ENCODE measurements around the gene CLPX. TPM values are rescaled to one million over a fixed set of nuclear protein-coding genes. Genes with fewer than 3 reads are reported as not detected.

The CLPX gene
- total RNA-seq, 1 donor from 2014 or later = 72.6 TPM

- H2AFZ ChIP-seq (replicated peaks) = no peak overlapping the region
- H3K9me3 Mint-ChIP-seq = no peaks in the 10 kb centered on the region
Observed at GRCh38 chr15:65174509-65174908, 10.6 kb downstream of the CLPX start.

GRCh38 chr15:65172531-65172930 is 12.6 kb downstream of the CLPX start:
- H3K9ac ChIP-seq = no peak overlapping the region
- no peak overlapping the region for H2AFZ ChIP-seq (replicated peaks)
- no peaks in the 10 kb centered on the region for H3K4me1 ChIP-seq
- H3K27me3 Mint-ChIP-seq (ENCODE audit: insufficient read depth, low read depth) = no peaks in the 10 kb centered on the region
- H3K9me3 Mint-ChIP-seq = no peaks in the 10 kb centered on the region
- no peaks in the 10 kb centered on the region for H3K9me3 ChIP-seq (ENCODE audit: low read depth)
- no peaks in the 10 kb centered on the region for H3K4me1 Mint-ChIP-seq
- no peak overlapping the region for H3K27ac ChIP-seq
- H3K27me3 ChIP-seq = no peaks in the 10 kb centered on the region
- H3K36me3 Mint-ChIP-seq = peaks cover 15% of the 10 kb centered on the region
- H3K4me3 Mint-ChIP-seq = no peak overlapping the region
- no peaks in the 10 kb centered on the region for H3K79me2 ChIP-seq (ENCODE audit: low read depth)
- no peak overlapping the region for H3K27ac Mint-ChIP-seq
- no peak overlapping the region for H3K4me2 ChIP-seq
- no peaks in the 10 kb centered on the region for H4K20me1 ChIP-seq (ENCODE audit: low read depth)
- TF ChIP-seq CTCF (IDR thresholded peaks at IDR 0.05) (no peak), EZH2phosphoT487 (IDR thresholded peaks at IDR 0.05) (no peak), EZH2 (IDR thresholded peaks at IDR 0.05) (no peak)
- no peak overlapping the region for H3K4me3 ChIP-seq
- H3K36me3 ChIP-seq = no peaks in the 10 kb centered on the region
- no peaks in the 10 kb centered on the region for H3F3A ChIP-seq (ENCODE audit: low read depth)
- no peak for DNase-seq (ENCODE audit: low spot score)

More at GRCh38 chr15:65174509-65174908, 10.6 kb downstream of the CLPX start:
- Histone ChIP-seq H3K27me3 (no peaks in the 10 kb centered on the region), H3K36me3 (peaks cover 4% of the 10 kb centered on the region), H3K4me3 (no peak overlapping the region), H3F3A (ENCODE audit: low read depth) (no peaks in the 10 kb centered on the region), H3K9me3 (ENCODE audit: low read depth) (no peaks in the 10 kb centered on the region), H3K9ac (no peak overlapping the region), H4K20me1 (ENCODE audit: low read depth) (no peaks in the 10 kb centered on the region), H3K4me2 (no peak overlapping the region), H3K79me2 (ENCODE audit: low read depth) (peaks cover 4% of the 10 kb centered on the region), H3K4me1 (no peaks in the 10 kb centered on the region), H3K27ac (no peak overlapping the region)
- H3K4me1 Mint-ChIP-seq = no peaks in the 10 kb centered on the region
- no peak for DNase-seq (ENCODE audit: low spot score)
- no peak for TF ChIP-seq EZH2 (IDR thresholded peaks at IDR 0.05)
- no peak for TF ChIP-seq CTCF (IDR thresholded peaks at IDR 0.05)
- TF ChIP-seq EZH2phosphoT487 (IDR thresholded peaks at IDR 0.05) = no peak
- H3K27ac Mint-ChIP-seq = no peak overlapping the region
- no peak overlapping the region for H3K4me3 Mint-ChIP-seq
- peaks cover 18% of the 10 kb centered on the region for H3K36me3 Mint-ChIP-seq
- H3K27me3 Mint-ChIP-seq (ENCODE audit: insufficient read depth, low read depth) = no peaks in the 10 kb centered on the region

- Histone ChIP-seq H3K27me3 (no peaks in the 10 kb centered on the region), H3K27ac (no peak overlapping the region), H3K9ac (no peak overlapping the region), H3K36me3 (no peaks in the 10 kb centered on the region), H4K20me1 (ENCODE audit: low read depth) (no peaks in the 10 kb centered on the region), H3K4me1 (no peaks in the 10 kb centered on the region), H3K79me2 (ENCODE audit: low read depth) (no peaks in the 10 kb centered on the region), H3K9me3 (ENCODE audit: low read depth) (no peaks in the 10 kb centered on the region), H3F3A (ENCODE audit: low read depth) (peaks cover 3% of the 10 kb centered on the region), H3K4me3 (no peak overlapping the region), H2AFZ (replicated peaks) (no peak overlapping the region), H3K4me2 (no peak overlapping the region)
- Mint-ChIP-seq H3K27me3 (ENCODE audit: insufficient read depth, low read depth) (no peaks in the 10 kb centered on the region), H3K9me3 (no peaks in the 10 kb centered on the region), H3K4me1 (no peaks in the 10 kb centered on the region), H3K27ac (no peak overlapping the region), H3K36me3 (peaks cover 17% of the 10 kb centered on the region), H3K4me3 (no peak overlapping the region)
- no peak for DNase-seq (ENCODE audit: low spot score)
- TF ChIP-seq CTCF (IDR thresholded peaks at IDR 0.05) = no peak
- TF ChIP-seq EZH2phosphoT487 (IDR thresholded peaks at IDR 0.05) = no peak
- TF ChIP-seq EZH2 (IDR thresholded peaks at IDR 0.05) = no peak
Observed at GRCh38 chr15:65171428-65171827, 13.7 kb downstream of the CLPX start.
